Adrenal gland (tissue), 12 donors: ENCODE measurements around the gene SIRT5. TPM values are rescaled to one million over a fixed set of nuclear protein-coding genes. Genes with fewer than 3 reads are reported as not detected.

Experiments used
- DNase-seq, 7 donors: peaks; one replicate each; pipeline ENCODE4 v3.0.0-alpha.2; 2019 to 2020
- H3K27ac ChIP-seq, 5 donors: fragments of 200-600 bp; sonication (generic) in 4 of 5; 1 replicate in 3 of 5; 2 replicates in 2 of 5; pipeline versions ENCODE4 v1.5.1 to v1.8.0; 2016 to 2020; ENCODE audit warnings: mild to moderate bottlenecking in 1 of 5
- H3K27me3 ChIP-seq: fragments of 200-600 bp; 2 replicates; pipeline ENCODE4 v1.8.0; 2021
- H3K36me3 ChIP-seq, 2 donors: fragments of 200-600 bp; replicated peaks in 1 of 2; 1 replicate in 1 of 2; 2 replicates in 1 of 2; pipeline versions ENCODE4 v1.5.1 to v1.8.0; 2018 to 2022
- H3K4me1 ChIP-seq, 2 donors: fragments of 200-600 bp; replicated peaks in 1 of 2; 1 replicate in 1 of 2; 2 replicates in 1 of 2; pipeline versions ENCODE4 v1.5.1 to v1.8.0; 2018 to 2021
- H3K4me3 ChIP-seq, 4 donors: fragments of 200-600 bp; sonication (generic) in 3 of 4; one replicate each; pipeline ENCODE4 v1.5.1; 2016 to 2018
- H3K9me3 ChIP-seq, 3 donors: fragments of 200-600 bp; sonication (generic) in 1 of 3; replicated peaks in 1 of 3; 1 replicate in 2 of 3; 2 replicates in 1 of 3; pipeline versions ENCODE4 v1.5.1 to v1.8.0; 2016 to 2021
- CTCF ChIP-seq, 6 experiments: fragments of 450-650 bp in 4 of 6; fragments of 200-600 bp in 2 of 6; sonication (generic) in 1 of 6; IDR thresholded peaks; 1 replicate in 5 of 6; 2 replicates in 1 of 6; pipeline versions ENCODE4 v1.5.1 to v1.8.0; 2016 to 2021; ENCODE audit warnings: antibody characterized with exemption in 6 of 6, mild to moderate bottlenecking in 2 of 6, moderate library complexity in 1 of 6
- POLR2A ChIP-seq, 2 donors: fragments of 450-650 bp; IDR thresholded peaks; one replicate each; pipeline ENCODE4 v1.6.1; 2017; ENCODE audit warnings: antibody characterized with exemption in 2 of 2, mild to moderate bottlenecking in 2 of 2, moderate library complexity in 1 of 2
- WGBS, 4 donors: extraction: QIAGEN DNeasy Blood & Tissue Kit in 2 of 4; methylation state at CpG; one replicate each; pipeline versions ENCODE4 v1.1.5 to v1.1.7; 2013 to 2017; 5-methylcytosine and 5-hydroxymethylcytosine counted together
- intact Hi-C, 2 donors: fragments of 100-400 bp; cut with DNase I; formaldehyde crosslinking; loops; one replicate each; pipeline versions ENCODE4 v1.14.1 to v1.15.0; 2022 to 2023
- polyA plus RNA-seq, 3 donors: library from polyadenylated mRNA; stranded (reverse); fragments of 200-250 nt in 2 of 3; fragments of 350-450 nt in 1 of 3; fragmentation: Illumina TruSeq in 1 of 3; extraction: RNeasy Lipid Tissue Mini Kit (QIAGEN cat#74804) in 1 of 3; gene quantifications; one replicate each; pipeline ENCODE4 v1.2.3, GENCODE V29; 2013 to 2014
- total RNA-seq, 9 donors: library from RNA; depleted of rRNA in 4 of 9; stranded (reverse); fragments of >200 nt in 4 of 9; fragments of 120-200 nt in 1 of 9; fragmentation: NEBNext Ultra II Directional in 1 of 9; extraction: Animal tissue kit (Norgen Biotek cat#: 25700) in 1 of 9; gene quantifications; one replicate each; pipeline versions ENCODE4 v1.1.0 to v1.2.4, GENCODE V29; 2013 to 2023
- donor health status: healthy with polysubstance abuse.
- donor health status: Bipolar disorder and iron deficiency.
- donor health status: DM: yes; HTN: yes; CAD: no.
- donor health status: DM: no; HTN: no; CAD: no.
- donor health status: DM: no; HTN: no; CAD: no.
- donor health status: DM: yes; HTN: yes; CAD: no.

The SIRT5 gene
- total and polyA plus RNA-seq, 12 donors: 6.6 to 18.2 (median 11.1) TPM

- H3K9me3 ChIP-seq: no peaks in the 10 kb centered on the region
- no peak overlapping the region for H3K27ac ChIP-seq
- H3K36me3 ChIP-seq: peaks cover 0 to 5% of the 10 kb centered on the region in 2 donors
- TF ChIP-seq CTCF (IDR thresholded peaks at IDR 0.05) (no peak), POLR2A (IDR thresholded peaks at IDR 0.05) (no peak)
- intact Hi-C loops: no loop called here
- DNase-seq: no peak
- peaks cover 0 to 20% of the 10 kb centered on the region in 2 donors for H3K4me1 ChIP-seq
- H3K4me3 ChIP-seq: no peak overlapping the region
- no peaks in the 10 kb centered on the region for H3K27me3 ChIP-seq
Measured at GRCh38 chr6:13654496-13654895, 80.1 kb downstream of the SIRT5 start.

GRCh38 chr6:13655700-13656099, 81.3 kb downstream of the SIRT5 start:
- 73 to 89% (median 86%) methylated on average over 1 of the region's 1 CpG for WGBS, 4 donors
- Histone ChIP-seq H3K9me3 (no peaks in the 10 kb centered on the region), H3K27ac (no peak overlapping the region), H3K4me3 (no peak overlapping the region), H3K4me1 (peaks cover 0 to 28% of the 10 kb centered on the region in 2 donors), H3K27me3 (no peaks in the 10 kb centered on the region), H3K36me3 (peaks cover 0 to 3% of the 10 kb centered on the region in 2 donors)
- TF ChIP-seq POLR2A (IDR thresholded peaks at IDR 0.05) (no peak), CTCF (IDR thresholded peaks at IDR 0.05) (no peak)
- intact Hi-C loops: no loop called here
- DNase-seq: no peak

- intact Hi-C loops: no loop called here
- Histone ChIP-seq H3K36me3 (no peaks in the 10 kb centered on the region), H3K27ac (no peak overlapping the region), H3K27me3 (no peaks in the 10 kb centered on the region), H3K4me3 (no peak overlapping the region), H3K9me3 (no peaks in the 10 kb centered on the region), H3K4me1 (peaks cover 12 to 54% of the 10 kb centered on the region in 2 donors)
- WGBS, 4 donors: 98 to 100% (median 100%) methylated on average over 1 of the region's 1 CpG
- no peak for DNase-seq
- TF ChIP-seq POLR2A (IDR thresholded peaks at IDR 0.05) (no peak), CTCF (IDR thresholded peaks at IDR 0.05) (no peak)
Measured at GRCh38 chr6:13660273-13660672, 85.9 kb downstream of the SIRT5 start.

- Histone ChIP-seq H3K27ac (no peak overlapping the region), H3K27me3 (no peaks in the 10 kb centered on the region), H3K9me3 (no peaks in the 10 kb centered on the region), H3K4me3 (no peak overlapping the region), H3K4me1 (peaks cover 12 to 54% of the 10 kb centered on the region in 2 donors), H3K36me3 (no peaks in the 10 kb centered on the region)
- intact Hi-C loops: no loop called here
- TF ChIP-seq CTCF (IDR thresholded peaks at IDR 0.05) (no peak), POLR2A (IDR thresholded peaks at IDR 0.05) (no peak)
- 93 to 100% (median 99%) methylated on average over 1 of the region's 1 CpG for WGBS, 4 donors
- no peak for DNase-seq
Measured at GRCh38 chr6:13660893-13661292, 86.5 kb downstream of the SIRT5 start.
